ENCODE results near the gene FSTL4.

GRCh38 chr5:133399247-133399891, 213.0 kb downstream of the FSTL4 start:
- TF ChIP-seq CTCF (conservative IDR thresholded peaks at IDR 0.05; ENCODE audit: low read depth, low read length) (no peak), FOS (IDR thresholded peaks at IDR 0.05; ENCODE audit: low read depth, low read length) (no peak), MAFK (IDR thresholded peaks at IDR 0.05; ENCODE audit: low read depth, low read length) (no peak), CHD1 (IDR thresholded peaks at IDR 0.05; ENCODE audit: low read depth, low read length) (no peak), RCOR1 (IDR thresholded peaks at IDR 0.05; ENCODE audit: insufficient replicate concordance, low read length) (no peak)

Data from IMR-90 (cell line).